NCI-H524 (cell line): Measurements from ENCODE around the gene FAM169A.
A peak's percentile ranks its signal among the peaks of the same experiment; 100 is the strongest.
"Not testable (repeated sequence)": the region's sequence is repeated elsewhere in the genome, so short reads cannot be mapped to it uniquely, and the experiment has no call there.

Experiments used
- DNase-seq, 2 experiments: peaks; one replicate each; lab custom pipeline; 2025; lab: John Stamatoyannopoulos, UW

FAM169A gene

GRCh38 chr5:74801197-74801596 is 65.0 kb downstream of the FAM169A start:
- DNase-seq = no peak

GRCh38 chr5:74798977-74799911 is 66.9 kb downstream of the FAM169A start:
- no peak for DNase-seq

- DNase-seq = not testable (repeated sequence)
Observed at GRCh38 chr5:74791669-74792068, 74.5 kb downstream of the FAM169A start.

- no peak for DNase-seq
Observed at GRCh38 chr5:74787424-74787823, 78.8 kb downstream of the FAM169A start.

- DNase-seq = no peak
Observed at GRCh38 chr5:74786851-74787250, 79.3 kb downstream of the FAM169A start.

GRCh38 chr5:74778609-74779008 is 87.6 kb downstream of the FAM169A start:
- no peak for DNase-seq

- no peak for DNase-seq
Observed at GRCh38 chr5:74772359-74772758, 93.8 kb downstream of the FAM169A start.

- DNase-seq = peak in 1 of 2 experiments; percentile 30
Observed at GRCh38 chr5:74767579-74767913, 98.6 kb downstream of the FAM169A start.

- DNase-seq = peak; percentile 88 to 89
Observed at GRCh38 chr5:74766849-74767578, 99.2 kb downstream of the FAM169A start, which contains the start of the genes GFM2 and NSA2. TSS of gene GFM2 (minus strand) at chr5:74767117. CDS start at chr5:74763742, 3,375 bp downstream. TSS of gene NSA2 (plus strand) at chr5:74767249. CDS start at chr5:74767361, 112 bp downstream.

GRCh38 chr5:74766418-74766848 is 99.8 kb downstream of the FAM169A start:
- peak in 1 of 2 experiments; percentile 49 for DNase-seq

GRCh38 chr5:74765929-74766328 is 100.3 kb downstream of the FAM169A start:
- no peak for DNase-seq

- no peak for DNase-seq
Observed at GRCh38 chr5:74765201-74765600, 101.0 kb downstream of the FAM169A start.

- DNase-seq = no peak
Observed at GRCh38 chr5:74763504-74763903, 102.7 kb downstream of the FAM169A start.

GRCh38 chr5:74762599-74762998 is 103.6 kb downstream of the FAM169A start:
- no peak for DNase-seq

GRCh38 chr5:74761241-74761640 is 104.9 kb downstream of the FAM169A start:
- DNase-seq = no peak

GRCh38 chr5:74748742-74749141 is 117.4 kb downstream of the FAM169A start:
- DNase-seq = not testable (repeated sequence)

GRCh38 chr5:74738406-74738805 is 127.8 kb downstream of the FAM169A start:
- DNase-seq = no peak

GRCh38 chr5:74736759-74737158 is 129.4 kb downstream of the FAM169A start:
- no peak for DNase-seq
